ENCODE measurements around the gene FHOD3.

The FHOD3 gene

DNA sequence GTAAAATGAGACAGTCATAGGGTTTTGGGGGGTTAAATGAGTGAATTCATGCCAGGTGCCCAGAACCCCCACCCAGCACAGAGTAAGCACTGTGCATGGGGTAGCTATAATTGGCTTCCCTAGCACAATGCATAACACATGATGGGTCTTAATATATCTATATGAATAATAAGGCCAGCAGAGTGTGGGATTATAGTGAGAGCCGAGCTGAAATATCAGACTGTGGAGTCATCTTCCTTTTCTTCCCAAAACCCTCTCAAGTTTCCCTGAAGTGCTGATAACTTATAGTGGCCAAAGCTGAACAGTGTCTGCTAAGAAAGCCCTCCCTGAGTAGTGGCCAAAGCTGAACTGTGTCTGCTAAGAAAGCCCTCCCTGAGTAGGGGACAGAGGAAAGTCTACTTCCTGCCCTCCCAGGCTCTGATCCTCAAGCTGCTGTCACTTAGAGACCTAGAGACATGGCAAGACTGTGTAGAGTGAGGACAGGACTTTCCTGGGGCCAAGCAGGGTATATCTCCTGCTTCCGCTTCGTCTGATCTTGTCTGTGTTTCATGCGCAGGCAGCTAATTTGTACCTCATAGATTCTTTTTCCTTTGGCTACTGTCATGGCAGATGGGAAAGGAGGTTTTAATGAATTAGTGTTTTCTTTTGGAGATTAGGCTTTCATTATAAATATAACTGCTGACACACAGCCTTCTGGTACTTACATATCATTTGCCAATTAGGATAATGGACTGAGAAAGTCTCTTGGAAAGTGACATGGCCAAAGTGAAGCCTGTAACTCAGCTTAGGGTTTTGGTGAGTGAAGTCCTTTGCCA lies 94.9 kb downstream of the FHOD3 start:
- Mint-ChIP-seq H3K27me3 (no peaks in the 10 kb centered on the region), H3K9me3 (peaks cover 7 to 18% of the 10 kb centered on the region in 2 donors), H3K27ac (no peak overlapping the region), H3K4me1 (no peaks in the 10 kb centered on the region), H3K4me3 (no peak overlapping the region)
- ATAC-seq (no peak), DNase-seq (no peak)

GRCh38 chr18:36392979-36393287 lies 95.4 kb downstream of the FHOD3 start:
- DNase-seq (no peak), ATAC-seq (no peak)
- Mint-ChIP-seq H3K4me3 (no peak overlapping the region), H3K27ac (no peak overlapping the region), H3K4me1 (no peaks in the 10 kb centered on the region), H3K27me3 (peaks cover 5% of the 10 kb centered on the region), H3K9me3 (peaks cover 12 to 18% of the 10 kb centered on the region in 2 donors)

GRCh38 chr18:36394486-36394885 lies 97.0 kb downstream of the FHOD3 start:
- H3K27me3 Mint-ChIP-seq = peaks cover 21% of the 10 kb centered on the region

GRCh38 chr18:36396190-36396589 lies 98.7 kb downstream of the FHOD3 start:
- Mint-ChIP-seq H3K9me3 (peaks cover 12 to 24% of the 10 kb centered on the region in 2 donors), H3K27ac (no peak overlapping the region), H3K4me3 (no peak overlapping the region), H3K4me1 (no peaks in the 10 kb centered on the region), H3K27me3 (peaks cover 35% of the 10 kb centered on the region)
- DNase-seq (no peak), ATAC-seq (no peak)

More at GRCh38 chr18:36394486-36394885, 97.0 kb downstream of the FHOD3 start:
- ATAC-seq (no peak), DNase-seq (no peak)
- H3K27ac Mint-ChIP-seq = no peak overlapping the region
- H3K4me3 Mint-ChIP-seq = no peak overlapping the region
- no peaks in the 10 kb centered on the region for H3K4me1 Mint-ChIP-seq
- H3K9me3 Mint-ChIP-seq = peaks cover 12 to 24% of the 10 kb centered on the region in 2 donors

DNA sequence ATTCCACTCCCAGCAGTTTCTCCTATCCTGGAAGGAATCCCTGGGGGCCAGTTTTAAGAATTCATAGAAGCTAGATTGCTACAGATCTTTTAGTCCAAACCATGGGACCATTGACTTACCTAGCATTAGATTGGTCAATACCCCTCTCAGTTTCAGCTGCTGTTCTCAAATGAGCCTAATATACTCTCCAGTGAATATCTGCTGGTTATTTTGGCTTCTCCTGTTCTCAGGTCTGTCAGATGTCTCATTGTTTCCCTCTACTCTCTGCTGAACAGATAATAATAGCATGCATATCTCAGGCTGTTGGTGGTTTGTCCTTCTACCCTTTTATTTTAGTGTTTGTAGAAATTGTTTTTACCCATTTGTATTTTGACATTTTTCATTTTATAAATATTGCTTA lies 99.5 kb downstream of the FHOD3 start:
- ATAC-seq (no peak), DNase-seq (no peak)
- Mint-ChIP-seq H3K9me3 (peaks cover 12 to 24% of the 10 kb centered on the region in 2 donors), H3K27ac (no peak overlapping the region), H3K4me1 (no peaks in the 10 kb centered on the region), H3K27me3 (peaks cover 35% of the 10 kb centered on the region), H3K4me3 (no peak overlapping the region)

GRCh38 chr18:36398419-36398818 lies 100.9 kb downstream of the FHOD3 start:
- peaks cover 35% of the 10 kb centered on the region for H3K27me3 Mint-ChIP-seq
- no peak for ATAC-seq
- no peak overlapping the region for H3K27ac Mint-ChIP-seq
- no peak for DNase-seq
- H3K4me1 Mint-ChIP-seq = no peaks in the 10 kb centered on the region
- H3K4me3 Mint-ChIP-seq = no peak overlapping the region
- H3K9me3 Mint-ChIP-seq = peaks cover 12 to 24% of the 10 kb centered on the region in 2 donors

DNA sequence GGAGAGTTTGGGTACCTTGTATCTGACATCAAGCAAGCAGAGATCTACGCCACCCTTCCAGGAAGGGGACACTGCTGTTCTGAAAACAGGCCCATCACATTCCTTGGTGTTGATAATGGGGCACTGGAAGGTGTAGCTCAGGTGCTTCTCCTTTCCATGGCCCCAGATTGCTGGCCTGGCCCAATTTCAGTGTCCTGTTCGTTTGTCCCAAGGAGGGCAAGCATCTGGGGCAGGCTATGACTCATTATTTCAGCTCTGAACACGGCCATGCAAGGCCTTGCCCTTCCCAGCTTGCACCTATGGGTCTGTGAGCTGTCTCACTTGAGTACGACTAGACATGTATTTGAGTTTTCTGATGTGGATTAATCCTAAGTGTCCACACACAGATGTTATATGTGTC lies 101.5 kb downstream of the FHOD3 start:
- Mint-ChIP-seq H3K4me3 (no peak overlapping the region), H3K9me3 (peaks cover 6 to 18% of the 10 kb centered on the region in 2 donors), H3K4me1 (no peaks in the 10 kb centered on the region), H3K27ac (no peak overlapping the region), H3K27me3 (peaks cover 35% of the 10 kb centered on the region)
- DNase-seq = no peak
- ATAC-seq = no peak

DNA sequence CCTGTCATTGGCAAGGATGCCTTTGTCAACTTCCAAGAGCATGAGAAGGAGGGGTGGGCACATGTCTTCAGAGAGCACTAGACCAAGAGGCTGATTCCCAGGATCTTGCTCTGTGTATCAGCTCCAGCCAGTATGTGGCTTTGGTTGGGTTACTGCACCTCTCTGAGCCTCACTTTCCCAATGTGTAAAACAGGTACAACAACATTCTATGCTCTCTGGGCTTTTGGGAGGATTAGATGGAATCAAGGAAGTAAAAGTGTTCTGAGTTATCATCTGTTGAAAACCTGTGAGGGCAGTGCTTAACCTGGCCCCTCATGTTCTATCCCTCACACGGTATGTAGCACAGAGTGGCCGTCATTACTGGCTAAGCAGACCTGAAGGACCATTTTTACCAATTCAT lies 103.9 kb downstream of the FHOD3 start:
- Mint-ChIP-seq H3K27ac (no peak overlapping the region), H3K4me1 (no peaks in the 10 kb centered on the region), H3K27me3 (peaks cover 35% of the 10 kb centered on the region), H3K9me3 (peaks cover 5 to 11% of the 10 kb centered on the region in 2 donors), H3K4me3 (no peak overlapping the region)
- no peak for ATAC-seq
- DNase-seq = no peak

- no peak for ATAC-seq
- no peak overlapping the region for H3K27ac Mint-ChIP-seq
- no peaks in the 10 kb centered on the region for H3K4me1 Mint-ChIP-seq
- no peak for DNase-seq
- H3K4me3 Mint-ChIP-seq = no peak overlapping the region
- peaks cover 30% of the 10 kb centered on the region for H3K27me3 Mint-ChIP-seq
- H3K9me3 Mint-ChIP-seq = peaks cover 0 to 5% of the 10 kb centered on the region in 2 donors
Observed at GRCh38 chr18:36402765-36403396, 105.4 kb downstream of the FHOD3 start.

DNA sequence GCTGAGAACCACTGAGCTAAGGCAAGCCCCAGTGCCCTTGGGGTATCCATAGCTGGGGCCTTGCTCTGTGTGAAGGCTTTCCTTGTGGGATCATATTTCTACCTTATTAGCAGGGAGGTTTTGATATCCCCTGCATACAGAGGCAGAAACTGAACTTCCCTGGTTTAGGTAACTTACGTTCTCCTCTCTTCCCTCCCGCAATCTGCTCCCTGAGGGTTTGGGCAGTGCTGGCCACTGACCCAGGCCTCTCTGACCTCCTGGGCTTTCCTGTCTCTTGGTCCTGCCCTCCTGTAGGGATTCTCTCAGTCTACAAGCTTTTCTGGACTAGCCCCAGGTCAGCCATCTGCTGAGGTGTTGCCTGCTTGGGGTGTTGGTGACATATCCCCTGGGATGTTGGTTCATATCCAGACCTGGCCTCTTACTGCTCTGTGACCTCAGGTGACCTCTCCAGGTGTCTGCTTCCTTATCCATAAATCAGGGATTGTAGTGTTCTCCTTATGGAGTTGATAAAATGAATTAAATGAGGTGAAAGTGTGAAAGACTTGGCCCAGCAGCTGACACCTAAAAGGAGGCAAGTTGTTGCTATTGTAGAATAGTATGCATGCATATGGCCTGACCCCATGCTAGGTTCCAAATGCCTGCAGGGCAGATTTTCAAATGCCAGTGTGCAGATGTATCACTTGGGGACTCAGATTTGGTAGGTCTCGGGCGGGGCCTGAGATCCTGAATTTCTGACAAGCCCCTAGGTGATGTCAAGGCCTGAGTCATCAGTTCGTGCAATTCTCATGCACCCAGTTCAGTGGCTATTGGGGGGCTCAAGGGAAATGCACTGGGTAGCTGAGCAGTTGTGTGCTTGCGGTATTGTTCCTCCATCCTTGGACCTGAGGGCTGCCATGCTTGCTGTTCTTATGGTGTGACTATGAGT lies 106.6 kb downstream of the FHOD3 start:
- no peak overlapping the region for H3K4me3 Mint-ChIP-seq
- no peak for DNase-seq
- ATAC-seq = no peak

DNA sequence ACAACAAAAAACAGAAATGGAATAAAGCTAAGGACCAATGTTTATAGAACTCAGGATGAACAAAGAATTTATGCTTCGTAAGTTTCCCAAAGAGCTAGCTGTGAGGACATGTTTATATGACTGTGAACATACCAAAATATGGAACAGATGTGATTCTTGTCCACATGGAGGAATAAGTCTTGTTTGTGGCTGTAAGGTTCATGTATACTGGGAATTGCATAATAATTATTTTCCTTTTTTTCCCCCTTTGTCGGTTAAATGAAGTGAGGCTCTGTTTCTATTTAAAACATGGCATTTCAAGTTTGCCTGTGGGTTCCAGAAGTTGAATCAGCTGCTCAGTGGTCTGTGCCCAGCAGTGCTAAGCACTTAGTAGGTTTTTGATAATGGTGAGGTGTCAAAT lies 108.1 kb downstream of the FHOD3 start:
- DNase-seq = no peak
- Mint-ChIP-seq H3K27ac (no peak overlapping the region), H3K4me3 (no peak overlapping the region), H3K4me1 (no peaks in the 10 kb centered on the region), H3K27me3 (peaks cover 3% of the 10 kb centered on the region), H3K9me3 (no peaks in the 10 kb centered on the region)
- no peak for ATAC-seq

More for the DNA sequence above, 106.6 kb downstream of the FHOD3 start:
- H3K27ac Mint-ChIP-seq = no peak overlapping the region
- H3K4me1 Mint-ChIP-seq = no peaks in the 10 kb centered on the region
- H3K9me3 Mint-ChIP-seq = no peaks in the 10 kb centered on the region
- H3K27me3 Mint-ChIP-seq = peaks cover 17% of the 10 kb centered on the region

DNA sequence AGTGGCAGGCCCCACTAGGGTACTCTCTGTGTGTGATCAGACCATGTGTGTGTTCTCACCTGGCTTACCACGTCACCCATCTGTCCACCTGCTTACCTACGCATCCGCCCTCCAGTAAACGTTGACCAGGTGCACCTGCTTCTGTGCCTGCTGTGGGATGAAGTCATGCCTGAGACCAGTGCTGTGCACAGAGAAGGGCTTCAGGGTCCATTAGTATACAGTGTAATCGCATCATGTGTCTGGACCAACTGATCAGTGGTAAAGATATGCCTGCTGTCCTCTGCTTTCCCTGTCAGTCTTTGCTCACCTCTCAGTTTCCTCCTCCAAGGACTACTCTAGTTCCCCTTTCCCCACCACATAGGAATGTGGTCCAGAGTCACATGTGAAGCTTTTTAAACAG lies 109.3 kb downstream of the FHOD3 start:
- no peaks in the 10 kb centered on the region for H3K9me3 Mint-ChIP-seq
- H3K4me3 Mint-ChIP-seq = no peak overlapping the region
- DNase-seq (no peak), ATAC-seq (no peak)
- H3K27me3 Mint-ChIP-seq = no peaks in the 10 kb centered on the region
- no peak overlapping the region for H3K27ac Mint-ChIP-seq
- no peaks in the 10 kb centered on the region for H3K4me1 Mint-ChIP-seq

- Mint-ChIP-seq H3K9me3 (no peaks in the 10 kb centered on the region), H3K27me3 (no peaks in the 10 kb centered on the region), H3K27ac (no peak overlapping the region)
Observed at GRCh38 chr18:36408606-36409005, 111.1 kb downstream of the FHOD3 start.

DNA sequence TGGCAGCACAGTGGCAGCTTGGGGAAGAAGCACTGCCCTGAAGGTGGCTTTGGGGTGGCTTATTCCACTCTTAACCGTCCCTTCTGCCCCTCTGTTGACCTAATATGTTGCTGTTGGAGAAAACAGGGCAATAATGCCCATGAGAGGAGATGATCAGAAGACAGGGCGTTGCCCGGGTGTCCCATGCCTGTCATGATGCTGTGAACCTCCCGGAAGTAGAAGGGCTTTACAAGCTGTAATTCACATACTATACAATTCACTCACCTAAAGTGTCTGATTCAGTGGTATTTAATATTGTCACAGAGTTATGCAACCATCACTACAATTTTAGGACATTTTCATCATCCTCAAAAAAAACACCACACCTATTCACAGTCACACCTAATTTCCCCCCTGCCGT lies 112.3 kb downstream of the FHOD3 start:
- H3K4me1 Mint-ChIP-seq = no peaks in the 10 kb centered on the region
- no peak for ATAC-seq
- H3K27ac Mint-ChIP-seq = no peak overlapping the region
- no peaks in the 10 kb centered on the region for H3K27me3 Mint-ChIP-seq
- no peak for DNase-seq
- H3K9me3 Mint-ChIP-seq = no peaks in the 10 kb centered on the region
- no peak overlapping the region for H3K4me3 Mint-ChIP-seq

More at GRCh38 chr18:36408606-36409005, 111.1 kb downstream of the FHOD3 start:
- Mint-ChIP-seq H3K4me1 (no peaks in the 10 kb centered on the region), H3K4me3 (no peak overlapping the region)
- DNase-seq = no peak
- ATAC-seq = no peak

- ATAC-seq (no peak), DNase-seq (no peak)
- Mint-ChIP-seq H3K4me3 (no peak overlapping the region), H3K4me1 (no peaks in the 10 kb centered on the region), H3K27me3 (no peaks in the 10 kb centered on the region), H3K27ac (no peak overlapping the region), H3K9me3 (no peaks in the 10 kb centered on the region)
Observed at GRCh38 chr18:36410346-36410745, 112.8 kb downstream of the FHOD3 start.

DNA sequence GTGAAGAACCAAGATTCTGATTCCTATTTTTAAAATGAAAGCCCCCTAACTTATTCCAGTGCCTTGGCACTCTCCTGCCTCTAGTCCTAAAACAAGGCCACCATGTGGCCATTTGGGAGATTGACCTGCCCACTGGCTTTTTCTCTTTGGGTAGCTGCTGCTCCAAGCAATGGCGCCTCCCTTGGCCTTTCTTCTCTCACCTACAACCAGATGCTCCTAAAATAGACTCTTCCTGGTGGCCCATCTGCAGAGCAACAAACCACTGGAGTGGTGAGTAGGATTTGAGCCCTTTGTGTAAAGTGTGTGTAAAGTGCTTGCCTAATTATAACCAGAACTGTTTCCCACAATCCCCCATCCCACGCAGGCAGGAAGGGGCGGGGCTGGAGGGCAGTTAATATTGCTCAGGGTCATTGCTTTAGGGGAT lies 114.2 kb downstream of the FHOD3 start:
- no peak overlapping the region for H3K27ac Mint-ChIP-seq
- H3K4me3 Mint-ChIP-seq = no peak overlapping the region
- ATAC-seq = no peak
- no peak for DNase-seq
- no peaks in the 10 kb centered on the region for H3K4me1 Mint-ChIP-seq
- H3K9me3 Mint-ChIP-seq = no peaks in the 10 kb centered on the region
- no peaks in the 10 kb centered on the region for H3K27me3 Mint-ChIP-seq

Measured in stimulated activated naive CD8-positive, alpha-beta T cell treated with anti-CD3 and anti-CD28 coated beads, Interleukin-15, amount 100 ng/mL, for 72 hours (primary cell).